Hepatic stellate cell (primary cell): ENCODE data around the gene GALNT2.

Experiments
- DNase-seq: peaks from one replicate; pipeline ENCODE4 v3.0.0; 2011; ENCODE audit warnings: low spot score

Gene GALNT2

DNA sequence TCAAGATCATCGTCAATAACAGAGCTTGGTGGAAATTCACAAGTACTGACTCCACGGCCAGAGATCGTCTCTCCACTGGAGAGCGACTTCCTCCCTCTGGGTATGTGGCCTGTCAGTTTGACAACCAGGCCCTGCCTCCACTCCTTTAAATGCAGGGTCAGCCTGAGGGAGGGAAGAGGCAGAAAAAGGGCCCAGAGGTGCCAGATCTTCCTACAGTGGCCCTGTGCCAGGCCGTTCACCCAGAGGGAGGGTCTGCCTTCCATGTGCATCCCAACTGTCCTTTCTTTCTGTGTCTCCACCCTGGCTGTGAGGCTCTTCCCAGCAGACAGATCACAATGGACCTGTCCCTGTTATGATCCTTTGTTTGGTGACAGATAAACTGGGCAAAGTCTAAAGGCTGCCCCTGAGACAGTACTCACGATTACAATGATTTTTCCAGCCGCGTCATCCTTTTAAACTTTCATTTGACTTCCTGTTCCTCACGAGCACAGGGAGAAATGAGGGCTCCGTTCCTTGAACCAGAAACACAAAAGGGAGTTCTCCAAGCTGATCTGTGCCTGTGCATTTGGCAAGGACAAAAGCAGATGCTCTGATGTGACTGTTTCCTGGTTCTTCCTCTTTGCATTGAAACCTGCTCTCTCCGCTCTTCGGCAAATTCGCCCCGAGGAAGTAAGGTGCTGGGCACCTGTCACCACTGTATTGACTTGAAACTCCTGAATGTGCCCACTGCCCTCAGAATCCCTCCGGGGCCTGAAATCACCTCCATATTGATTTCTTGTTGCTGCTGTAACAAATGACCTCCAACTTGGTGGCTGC lies 232.4 kb downstream of the GALNT2 start:
- no peak for DNase-seq

DNA sequence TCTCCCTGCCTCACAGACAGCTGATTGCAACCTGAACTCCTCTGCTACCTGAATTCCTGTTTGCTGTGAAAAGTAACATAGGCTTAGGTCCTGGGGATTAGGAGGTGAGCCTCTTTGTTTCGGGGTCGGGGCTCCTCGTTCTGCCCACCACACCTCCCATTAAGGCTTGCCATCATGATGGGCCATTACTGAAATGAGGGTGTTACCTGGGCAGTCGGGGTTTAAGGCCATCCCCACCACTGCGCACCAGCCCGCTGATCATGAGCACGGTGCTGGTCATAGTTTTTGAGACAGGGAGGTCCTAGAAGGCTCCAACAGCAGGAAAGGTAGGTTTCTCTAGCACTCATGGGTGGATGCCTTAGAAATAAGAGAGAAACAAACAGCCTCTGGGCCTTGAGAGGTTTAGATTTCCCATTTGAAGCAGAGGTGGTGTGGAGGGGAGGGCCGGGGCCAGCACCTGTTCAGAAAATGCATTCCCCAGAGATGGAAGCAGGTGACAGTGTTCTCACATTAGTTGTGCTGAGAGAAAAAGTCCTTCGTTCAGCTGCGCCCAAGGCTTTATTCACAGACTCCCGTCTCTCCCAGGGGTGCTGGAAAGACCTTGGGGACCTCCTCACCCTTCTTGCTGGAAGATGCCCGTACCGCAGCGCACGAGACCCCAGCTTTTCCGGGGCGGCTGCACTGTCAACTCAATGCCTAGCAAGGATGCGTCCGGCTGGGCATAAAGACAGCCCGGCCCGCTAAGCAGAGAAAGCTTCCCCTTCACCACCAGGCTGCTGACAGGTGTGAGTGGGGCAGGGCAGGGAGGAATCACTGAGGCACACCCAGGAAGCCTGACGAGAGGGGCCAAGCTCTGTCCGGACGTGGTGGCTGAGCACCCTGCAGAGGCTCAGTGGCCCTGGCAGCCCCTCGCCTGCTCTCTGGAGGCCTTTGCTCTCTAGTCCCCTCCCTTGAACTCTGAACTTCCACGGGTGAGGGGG lies 233.6 kb downstream of the GALNT2 start:
- no peak for DNase-seq

DNA sequence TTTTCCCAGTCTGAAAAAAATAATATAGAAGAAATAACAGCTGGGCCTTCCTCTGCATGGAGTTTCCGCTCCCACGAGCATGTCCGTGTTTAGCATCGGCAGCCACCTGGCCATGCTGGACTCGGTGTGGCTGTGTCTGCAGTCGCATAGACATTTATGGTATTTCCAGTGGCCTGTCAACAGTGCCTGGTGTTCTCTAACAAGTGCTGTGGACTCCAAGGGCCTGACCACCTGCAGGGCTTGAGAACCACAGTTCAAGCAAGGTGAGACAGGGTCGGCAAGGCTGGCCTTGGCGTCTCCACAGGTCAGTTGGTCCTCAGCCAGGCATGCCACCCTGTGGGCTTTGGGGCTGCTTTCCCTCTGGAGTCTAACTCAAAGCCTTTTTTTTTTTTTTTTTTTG lies 234.3 kb downstream of the GALNT2 start:
- no peak for DNase-seq

DNA sequence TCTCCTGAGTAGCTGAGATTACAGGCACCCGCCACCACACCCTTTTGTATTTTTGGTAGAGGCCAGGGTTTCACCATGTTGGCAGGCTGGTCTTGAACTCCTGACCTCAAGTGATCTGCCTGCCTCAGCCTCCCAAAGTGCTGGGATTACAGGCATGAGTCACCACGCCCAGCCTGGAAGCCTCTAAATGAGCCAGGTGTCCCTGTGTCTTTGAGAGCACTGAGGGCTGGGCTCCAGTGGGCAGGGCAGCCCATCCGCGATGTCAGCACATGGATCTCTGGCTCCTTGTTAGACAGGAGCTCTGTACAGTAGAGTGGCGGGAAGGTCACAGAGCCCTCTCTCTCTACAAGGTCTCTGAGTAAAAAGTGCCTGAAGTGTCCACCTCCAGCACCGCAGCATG lies 234.8 kb downstream of the GALNT2 start:
- no peak for DNase-seq

DNA sequence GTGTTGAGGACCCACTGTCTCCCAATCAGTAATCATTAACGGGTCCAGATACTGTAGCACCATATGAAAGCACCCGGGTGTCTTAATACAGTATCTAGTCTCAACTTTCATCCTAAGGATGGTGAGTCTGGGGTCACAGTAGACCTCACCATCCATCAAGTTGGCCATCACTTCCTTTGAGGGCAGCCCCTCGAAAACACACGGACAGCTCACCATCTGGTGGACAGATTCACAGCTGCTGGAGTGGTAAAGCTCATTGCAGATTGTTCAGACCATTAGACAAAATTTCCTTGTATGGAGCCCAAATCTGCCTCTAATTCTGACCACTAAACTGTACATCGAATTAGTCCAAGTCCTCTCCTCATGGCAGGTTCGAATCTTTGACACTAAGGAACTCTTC lies 236.0 kb downstream of the GALNT2 start:
- DNase-seq, result no peak

DNA sequence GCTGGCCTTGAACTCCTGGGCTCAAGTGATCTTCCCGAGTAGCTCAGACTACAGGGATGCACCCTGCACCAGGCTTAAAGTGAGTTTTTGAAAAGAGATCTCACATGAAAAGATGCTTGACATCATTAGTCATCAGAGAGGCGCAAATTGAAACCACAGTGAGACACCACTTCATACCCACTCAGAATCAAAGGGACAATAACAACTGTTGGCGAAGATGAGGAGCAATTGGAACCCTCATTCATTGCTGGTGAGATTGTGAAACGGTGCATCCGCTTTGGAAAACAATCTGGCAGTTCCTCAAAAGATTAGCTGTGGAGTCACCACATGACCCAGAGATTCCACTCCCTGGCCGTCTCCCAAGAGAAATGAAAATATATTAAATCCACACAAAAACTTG lies 236.8 kb downstream of the GALNT2 start:
- no peak for DNase-seq

DNA sequence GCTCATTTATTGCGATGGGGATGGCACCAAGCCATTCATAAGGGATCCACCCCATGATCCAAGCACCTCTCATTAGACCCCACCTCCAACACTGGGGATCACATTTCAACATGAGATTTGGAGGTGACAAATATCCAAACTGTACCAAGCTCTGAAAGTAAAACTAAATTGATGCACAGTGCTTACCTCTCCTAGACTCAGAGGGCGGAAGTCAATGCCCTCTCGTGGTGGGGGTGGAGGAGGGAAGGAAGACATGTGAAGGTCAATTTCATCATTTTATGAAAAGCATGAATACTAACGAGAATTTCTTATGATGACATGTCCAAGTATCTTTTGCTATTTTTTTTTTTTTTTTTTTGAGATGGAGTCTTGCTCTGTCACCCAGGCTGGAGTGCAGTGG lies 239.1 kb downstream of the GALNT2 start:
- DNase-seq, result no peak

DNA sequence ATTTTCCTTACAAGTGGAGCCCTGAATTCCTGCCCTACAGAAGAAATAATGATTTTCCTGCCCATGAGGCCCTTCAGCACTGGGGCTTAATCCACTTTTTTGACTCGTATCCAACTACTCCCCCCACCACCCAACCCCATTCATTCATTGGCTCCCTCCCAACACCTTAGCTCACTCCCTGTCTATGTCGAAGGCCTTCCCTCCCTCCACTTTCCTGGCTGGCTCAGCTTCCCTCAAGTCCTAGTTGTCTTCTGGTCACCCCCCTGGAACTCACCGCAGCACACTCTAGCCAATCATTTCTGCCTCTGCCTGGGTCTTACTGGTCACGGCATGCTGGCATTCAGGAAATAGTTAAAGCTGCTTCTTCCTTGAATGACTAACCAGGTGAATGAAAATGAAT lies 240.2 kb downstream of the GALNT2 start:
- no peak for DNase-seq

DNA sequence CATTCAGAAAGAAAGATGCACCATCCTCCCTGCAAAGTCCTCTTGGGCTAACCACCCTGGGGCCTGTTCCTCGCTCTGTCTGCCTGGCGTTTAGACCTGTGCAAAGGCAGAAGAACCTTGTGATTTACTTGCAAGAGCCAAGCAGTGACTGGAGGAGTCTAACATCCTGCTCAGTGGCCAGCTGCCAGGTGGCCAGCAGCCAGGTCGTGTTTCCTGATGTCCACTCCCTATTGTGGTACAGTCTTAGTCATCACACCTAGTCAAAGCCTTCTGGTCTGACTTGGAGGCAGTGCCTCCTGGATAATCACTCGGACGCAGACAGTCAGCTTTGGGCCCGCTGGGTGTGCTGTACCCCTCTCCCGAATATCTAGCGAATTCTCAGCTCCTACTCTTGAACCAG lies 241.0 kb downstream of the GALNT2 start:
- DNase-seq, result no peak

DNA sequence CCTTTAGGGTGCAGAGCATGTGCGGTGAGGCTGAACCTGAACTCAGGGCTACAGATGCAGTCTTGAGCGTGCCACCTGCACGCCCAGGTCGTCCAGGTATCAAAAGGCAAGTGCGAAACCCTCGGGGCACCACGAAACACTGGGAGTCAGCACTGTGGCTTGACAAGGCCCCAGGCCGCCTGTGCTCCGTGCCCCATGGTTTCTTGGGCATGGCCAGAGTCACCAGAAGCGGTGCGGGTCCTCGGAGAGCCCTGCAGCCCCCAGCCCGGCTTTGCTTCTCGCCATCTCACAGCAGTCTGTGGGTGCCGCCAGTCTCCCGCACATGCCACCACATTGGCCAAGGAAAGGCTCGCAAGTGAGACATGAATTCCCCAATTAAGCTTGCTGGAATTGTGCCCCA lies 241.8 kb downstream of the GALNT2 start:
- DNase-seq, result no peak

DNA sequence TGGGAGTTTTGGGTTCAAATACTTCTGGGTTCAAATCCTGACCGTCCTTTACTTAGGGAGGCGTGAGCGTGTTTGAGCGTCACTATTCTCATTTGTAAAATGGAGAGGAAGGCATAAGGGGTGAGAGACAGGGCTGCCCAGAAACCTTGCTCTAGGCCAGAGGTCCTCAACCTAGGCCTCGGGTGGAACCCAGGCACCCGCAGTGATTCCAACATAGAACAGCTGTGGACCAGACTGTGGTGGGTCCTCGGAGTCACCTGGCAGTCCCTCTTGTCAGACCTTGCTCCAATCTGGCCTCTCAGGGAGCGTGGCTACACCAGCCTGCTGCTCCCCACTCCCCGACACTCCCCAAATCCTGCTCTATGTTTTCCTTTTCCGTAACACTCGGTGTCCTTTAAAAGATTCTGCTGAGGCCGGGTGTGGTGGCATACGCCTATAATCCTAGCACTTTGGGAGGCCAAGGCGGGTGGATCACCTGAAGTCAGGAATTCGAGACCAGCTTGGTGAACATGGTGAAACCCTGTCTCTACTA lies 242.7 kb downstream of the GALNT2 start:
- no peak for DNase-seq

DNA sequence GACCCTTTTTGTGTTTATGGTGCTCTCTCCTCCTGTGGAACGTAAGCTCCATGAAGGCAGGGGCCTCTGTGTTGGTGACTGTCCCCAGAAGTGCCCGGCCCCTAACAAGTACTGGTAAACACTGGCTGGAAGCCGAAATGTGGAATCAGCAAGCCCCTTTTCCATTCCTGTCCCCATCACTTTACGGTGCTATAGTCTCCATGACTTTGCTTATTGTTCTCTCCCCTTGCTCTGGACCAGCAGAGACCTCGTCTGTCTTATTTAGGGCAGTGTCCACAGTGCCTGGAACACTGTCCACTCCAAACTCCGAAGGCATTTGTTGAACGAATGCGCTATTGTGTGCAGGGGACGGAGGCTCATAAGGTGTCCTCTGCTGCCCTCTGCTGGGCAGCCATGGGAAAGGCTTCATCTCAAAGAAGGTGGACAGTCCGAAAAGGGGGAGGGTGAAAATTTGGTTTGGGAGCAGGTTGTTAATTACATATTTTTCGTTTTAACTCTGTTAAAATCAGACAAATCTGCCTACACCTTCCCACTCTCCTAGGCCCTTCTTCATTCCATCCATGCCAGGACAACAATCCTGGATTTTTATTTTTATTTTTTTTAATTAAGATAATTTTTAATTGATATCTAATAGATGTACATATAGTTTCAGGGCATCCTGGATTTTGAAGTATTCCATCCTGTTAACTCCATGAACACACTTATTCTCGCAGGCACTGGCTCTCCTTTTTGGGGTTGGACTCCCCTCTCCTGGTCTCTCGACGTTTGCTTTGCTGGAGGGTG lies 243.5 kb downstream of the GALNT2 start:
- DNase-seq, result peak; percentile 87

DNA sequence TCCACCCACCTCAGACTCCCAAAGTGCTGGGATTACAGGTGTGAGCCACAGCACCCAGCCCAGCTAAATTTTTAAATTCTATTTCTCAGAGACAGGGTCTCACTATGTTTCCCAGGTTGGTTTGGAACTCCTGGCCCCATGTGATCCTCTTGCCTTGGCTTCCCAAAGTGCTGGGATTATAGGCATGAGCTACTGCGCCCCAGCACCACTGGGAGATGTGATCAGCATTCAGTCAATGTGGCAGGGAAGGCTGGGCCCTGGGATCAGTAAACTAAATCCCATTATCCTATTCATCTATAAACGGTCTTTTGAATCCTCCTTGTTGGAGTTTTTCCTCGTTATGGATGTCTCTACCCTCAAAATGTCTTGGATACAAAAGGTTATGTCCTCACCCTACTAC lies 245.6 kb downstream of the GALNT2 start:
- no peak for DNase-seq

DNA sequence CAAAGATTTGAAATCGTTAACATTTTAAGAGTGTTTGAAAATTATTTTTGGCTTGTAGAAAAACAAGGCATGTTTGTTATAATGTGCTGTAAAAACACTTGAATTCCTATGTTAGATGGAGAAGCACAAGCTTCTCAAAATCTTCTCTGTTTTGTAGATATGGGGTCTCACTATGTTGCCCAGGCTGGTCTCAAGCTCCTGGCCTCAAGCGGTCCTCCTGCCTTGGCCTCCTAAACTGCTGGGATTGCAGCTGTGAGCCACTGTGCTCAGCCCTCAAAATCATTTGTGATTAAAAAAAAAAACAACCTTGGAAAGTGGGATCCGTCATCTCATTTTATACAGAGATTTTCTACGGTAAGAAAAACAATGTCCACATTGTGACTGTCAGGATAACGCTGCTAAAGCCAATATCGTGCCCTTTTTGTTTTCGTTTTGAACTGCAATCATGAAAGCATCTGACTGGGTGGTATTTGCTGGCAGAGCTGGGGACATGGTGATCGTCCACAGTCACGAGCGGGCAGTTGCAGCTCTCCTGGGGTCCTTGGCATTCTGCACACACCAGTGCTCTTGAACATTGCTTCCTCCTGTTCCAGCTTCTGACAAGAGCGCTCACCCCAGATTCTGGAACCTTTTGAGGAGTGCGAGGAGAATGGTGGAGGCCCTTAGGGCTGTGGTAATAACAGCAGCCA lies 246.6 kb downstream of the GALNT2 start:
- DNase-seq, result no peak

DNA sequence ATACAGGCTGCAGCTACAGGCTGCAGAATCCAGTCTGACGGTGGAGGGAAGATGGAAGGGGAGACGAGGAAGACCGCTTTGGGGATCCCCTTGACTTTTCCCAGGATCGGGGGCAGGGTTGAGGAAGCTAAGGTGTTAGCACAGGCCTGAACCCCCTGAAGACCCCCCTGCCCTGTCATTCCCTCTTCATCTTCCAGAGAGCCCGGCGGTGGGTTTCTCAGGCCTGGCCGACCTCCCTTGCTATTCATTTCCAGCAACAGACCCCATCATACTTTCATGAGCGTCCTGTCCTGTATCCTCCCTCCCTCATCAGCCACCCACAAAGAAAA lies 247.1 kb downstream of the GALNT2 start:
- DNase-seq, result no peak

DNA sequence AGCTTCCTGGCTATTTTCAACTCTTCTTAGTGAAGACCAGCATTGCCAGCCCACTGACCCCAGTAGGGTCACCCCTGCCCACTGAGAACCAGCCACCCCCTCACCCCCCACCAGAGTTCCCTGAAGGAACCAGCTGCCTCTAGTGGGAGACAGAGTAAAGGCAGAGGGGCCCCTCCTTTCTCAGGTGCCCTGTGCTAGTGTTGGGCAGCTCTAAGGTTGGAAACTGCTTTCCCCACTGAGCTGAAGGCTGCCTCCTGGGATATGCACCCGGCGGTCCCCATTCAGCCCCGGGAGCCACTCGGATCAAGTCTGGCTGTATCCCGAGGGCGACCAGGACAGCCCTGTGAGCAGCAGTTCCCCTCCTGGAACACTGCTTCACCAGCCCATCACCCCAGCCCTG lies 248.1 kb downstream of the GALNT2 start:
- DNase-seq, result no peak

DNA sequence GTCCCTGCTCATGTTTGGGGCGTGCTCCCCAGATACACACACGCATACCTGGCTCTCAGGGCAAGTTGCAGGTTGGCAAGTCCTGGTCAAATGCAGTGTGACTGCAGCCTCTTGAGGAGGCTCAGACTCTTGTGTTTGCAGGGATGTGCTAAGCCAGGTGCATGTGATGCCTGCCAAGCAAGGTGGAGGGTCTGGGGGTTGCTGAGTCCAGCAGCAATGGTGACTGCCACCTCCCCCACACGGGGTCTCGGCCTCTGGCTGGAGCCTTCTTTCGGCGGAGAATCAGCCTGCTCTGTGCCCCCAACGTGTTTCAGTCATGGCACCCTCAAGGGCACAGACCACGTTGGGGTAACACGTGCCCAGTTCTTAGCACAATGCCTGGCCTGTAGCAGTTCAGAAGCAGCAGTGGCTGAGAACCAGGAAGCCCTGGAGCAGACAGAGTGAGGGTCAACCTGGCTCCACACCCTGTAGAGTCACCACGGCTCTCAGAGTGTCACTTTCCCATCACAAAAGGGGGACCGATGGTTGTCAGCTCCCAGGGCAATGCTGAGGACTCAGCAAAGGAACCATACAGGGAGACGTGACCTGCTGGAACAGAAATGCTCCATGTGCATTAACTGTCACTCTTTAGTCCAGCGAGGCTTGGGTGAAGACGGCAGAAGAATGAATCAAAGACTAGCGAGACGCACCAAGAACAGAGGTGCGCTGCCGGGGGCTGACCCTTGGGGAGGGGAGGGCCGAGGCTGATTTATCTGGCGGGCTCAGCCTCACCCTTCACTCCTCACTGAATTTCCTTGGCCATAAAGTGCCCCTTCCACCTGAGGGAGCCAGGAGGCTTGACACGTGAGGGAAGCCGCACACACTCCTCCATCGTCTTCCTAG lies 250.1 kb downstream of the GALNT2 start:
- no peak for DNase-seq

DNA sequence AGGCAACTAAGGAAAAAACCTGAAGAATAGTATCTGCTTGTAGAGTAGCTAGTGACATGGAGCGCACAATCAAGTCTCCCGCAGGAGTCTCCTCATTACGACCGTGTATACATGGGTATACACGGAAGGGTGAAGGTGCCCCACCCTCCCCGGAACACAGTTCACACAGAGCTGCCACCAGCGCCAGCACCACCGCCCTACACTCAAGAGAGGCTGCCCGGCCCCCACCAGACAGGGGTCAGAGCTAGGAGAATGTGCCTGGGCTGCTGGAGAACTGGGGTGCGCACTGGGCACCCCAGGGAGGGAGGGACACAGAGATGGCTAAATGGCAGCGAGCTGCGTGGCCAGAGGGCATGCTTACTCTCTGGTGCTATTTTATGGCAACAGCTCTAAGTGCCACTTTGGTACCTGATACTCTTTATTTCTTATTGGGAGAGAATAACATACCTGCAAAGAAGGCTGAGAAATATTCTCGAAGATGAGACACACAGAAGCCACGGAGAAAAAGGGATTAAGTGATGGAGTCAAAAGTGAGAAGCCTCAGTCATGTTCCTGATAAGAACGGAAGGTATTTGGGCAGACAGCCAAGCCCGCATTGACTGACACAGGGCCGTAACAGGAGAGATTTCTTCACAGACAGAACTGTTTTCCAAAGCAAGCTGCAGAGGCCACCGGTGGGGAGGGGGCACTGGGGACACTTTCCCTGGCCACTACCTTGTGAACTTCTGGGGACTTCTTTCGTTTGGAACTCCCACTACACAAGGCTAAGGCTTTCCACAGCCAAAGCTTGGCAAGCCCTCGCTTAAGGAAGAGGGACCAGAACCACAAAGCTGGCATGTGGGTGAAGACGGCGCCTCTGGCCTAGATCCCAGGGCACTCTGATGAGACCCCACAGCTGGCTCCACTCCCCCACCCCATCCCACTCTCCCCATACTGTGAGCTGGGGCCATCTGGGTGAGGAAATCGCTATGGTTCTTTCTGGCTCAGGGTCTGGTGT lies 251.1 kb downstream of the GALNT2 start:
- no peak for DNase-seq

DNA sequence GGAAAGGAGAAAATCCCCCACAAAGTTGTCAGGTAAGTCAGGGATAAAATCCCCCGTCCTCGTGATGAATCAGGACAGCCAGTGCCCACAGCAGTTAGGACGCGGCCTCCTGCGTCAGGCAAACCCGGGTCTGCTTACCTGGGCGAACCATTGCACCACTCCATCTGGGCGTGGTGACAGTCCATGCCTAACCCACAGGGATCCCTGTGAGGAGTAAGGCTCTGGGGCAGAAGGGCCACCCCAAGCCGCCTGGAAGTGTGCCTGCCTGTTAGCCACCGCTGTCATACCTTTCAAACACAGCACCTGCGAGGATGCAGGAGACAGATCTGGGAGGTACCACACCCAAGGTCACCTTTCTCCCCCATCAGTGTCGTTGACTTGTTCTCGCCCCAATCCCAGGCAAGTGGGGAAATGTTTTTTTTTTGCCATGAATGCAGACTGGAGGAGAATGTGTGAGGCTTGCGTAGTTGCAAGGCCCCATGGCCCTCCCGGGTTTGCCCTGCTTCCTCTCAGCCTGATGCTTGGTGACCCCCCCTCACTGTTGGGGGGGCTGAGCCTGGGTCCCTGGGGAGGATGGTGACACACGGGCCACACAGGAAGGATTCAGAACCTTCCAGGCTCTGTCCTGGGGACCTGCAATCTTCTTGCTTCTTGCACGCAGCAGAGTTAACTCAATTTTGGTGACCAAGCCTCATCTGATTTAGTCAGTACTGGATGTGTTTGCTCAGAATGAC lies 252.1 kb downstream of the GALNT2 start:
- DNase-seq, result no peak
